Measurements from ENCODE around the gene DMXL1. TPM values are rescaled to one million over a fixed set of nuclear protein-coding genes. Genes with fewer than 3 reads are reported as not detected.

The DMXL1 gene, protein sequence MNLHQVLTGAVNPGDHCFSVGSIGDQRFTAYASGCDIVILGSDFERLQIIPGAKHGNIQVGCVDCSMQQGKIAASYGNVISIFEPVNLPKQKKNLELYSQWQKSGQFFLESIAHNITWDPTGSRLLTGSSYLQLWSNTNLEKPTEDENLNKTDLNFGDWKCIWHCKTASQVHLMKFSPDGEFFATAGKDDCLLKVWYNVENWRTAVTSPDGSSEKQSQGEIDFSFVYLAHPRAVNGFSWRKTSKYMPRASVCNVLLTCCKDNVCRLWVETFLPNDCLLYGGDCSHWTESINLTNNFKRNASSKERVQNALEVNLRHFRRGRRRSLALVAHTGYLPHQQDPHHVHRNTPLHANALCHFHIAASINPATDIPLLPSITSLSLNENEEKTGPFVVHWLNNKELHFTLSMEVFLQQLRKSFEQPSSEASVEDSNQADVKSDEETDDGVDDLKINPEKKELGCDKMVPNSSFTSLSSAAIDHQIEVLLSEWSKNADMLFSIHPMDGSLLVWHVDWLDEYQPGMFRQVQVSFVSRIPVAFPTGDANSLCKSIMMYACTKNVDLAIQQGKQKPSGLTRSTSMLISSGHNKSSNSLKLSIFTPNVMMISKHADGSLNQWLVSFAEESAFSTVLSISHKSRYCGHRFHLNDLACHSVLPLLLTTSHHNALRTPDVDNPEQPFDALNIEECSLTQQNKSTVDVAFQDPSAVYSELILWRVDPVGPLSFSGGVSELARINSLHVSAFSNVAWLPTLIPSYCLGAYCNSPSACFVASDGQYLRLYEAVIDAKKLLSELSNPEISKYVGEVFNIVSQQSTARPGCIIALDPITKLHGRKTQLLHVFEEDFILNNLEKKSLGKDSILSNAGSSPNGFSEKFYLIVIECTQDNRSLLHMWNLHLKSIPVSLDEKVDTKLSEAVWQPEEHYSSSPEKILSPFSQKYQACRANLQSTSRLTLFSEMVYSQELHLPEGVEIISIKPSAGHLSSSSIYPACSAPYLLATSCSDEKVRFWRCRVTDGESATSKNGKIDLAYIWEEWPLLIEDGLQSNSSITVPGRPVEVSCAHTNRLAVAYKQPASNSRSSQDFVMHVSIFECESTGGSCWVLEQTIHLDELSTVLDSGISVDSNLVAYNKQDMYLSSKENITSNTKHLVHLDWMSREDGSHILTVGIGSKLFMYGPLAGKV (N-terminal part only)
- 21.7 and 35.5 TPM in 2 replicates for total RNA-seq (2014; rRNA removed; shearing (Covaris generic))

DNA sequence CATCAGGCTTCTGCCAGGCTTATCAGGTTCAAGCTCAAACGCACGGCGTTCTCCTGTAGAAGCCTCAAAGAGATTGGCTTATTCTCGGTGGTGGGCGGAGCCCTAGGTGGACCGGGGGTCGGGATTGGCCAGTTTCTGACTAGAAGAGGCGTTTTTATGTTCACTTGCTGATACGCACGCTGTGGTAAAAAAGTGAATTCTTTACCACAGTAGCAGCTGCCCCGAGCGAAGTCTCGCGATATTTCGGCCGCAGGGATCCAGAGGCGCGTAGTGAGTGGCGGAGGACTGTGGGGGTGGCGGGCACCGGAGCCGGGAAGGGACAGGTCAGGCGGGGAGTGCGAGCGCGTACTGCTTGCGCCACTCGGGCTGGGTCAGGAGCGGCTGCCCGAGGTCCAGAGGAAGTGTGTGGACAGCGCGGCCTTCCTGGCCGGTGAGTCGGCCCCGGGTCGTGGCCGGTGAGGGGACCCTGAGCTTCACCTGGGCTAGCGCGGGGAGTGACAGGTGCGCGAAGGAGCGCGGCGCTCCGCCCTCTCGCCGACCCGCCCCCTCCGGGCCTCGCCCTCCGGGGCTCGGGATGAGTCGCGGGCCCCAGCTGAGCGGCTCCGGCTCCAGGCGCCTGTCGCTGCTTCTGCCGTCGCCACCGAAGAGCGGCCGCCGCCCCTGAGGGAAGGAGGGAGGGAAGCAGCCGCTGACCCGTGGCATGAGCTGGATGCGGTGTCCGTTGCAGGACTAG lies at the start of gene DMXL1:
DMXL1 (plus strand) TSS at position 260 of the 733 bp plus-strand sequence. CDS start 483 bp downstream, outside the sequence.
- peak; percentile 100 for DNase-seq (ENCODE audit: low spot score)

DNA sequence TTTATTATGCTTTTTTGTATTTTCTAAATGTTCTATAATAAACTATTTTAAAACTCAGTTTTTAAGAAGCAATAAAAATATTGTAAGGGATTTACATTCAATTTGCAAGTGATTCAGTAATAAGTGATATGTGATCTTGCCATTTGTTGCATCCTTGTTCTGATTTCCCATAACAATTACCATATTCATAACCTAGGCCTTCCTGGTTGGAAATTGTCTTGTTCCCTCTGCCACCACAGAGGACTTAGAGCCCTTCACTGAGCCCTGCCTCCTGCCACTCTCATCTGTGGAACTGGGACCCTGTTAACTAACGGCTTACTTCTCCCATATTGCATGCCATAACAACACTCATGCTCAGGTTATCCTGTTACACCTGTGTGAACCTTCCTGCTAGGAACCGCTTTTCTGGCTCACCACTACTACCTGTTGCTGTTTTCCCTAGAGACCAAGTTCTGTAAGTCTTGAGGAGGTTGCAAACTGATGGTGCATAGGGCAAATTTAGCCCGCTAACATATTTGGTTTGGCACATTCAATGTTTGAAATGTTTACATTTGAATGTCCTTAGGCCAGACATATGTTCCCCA lies 49.6 kb upstream of the DMXL1 start:
- DNase-seq (ENCODE audit: low spot score), result no peak

- DNase-seq (ENCODE audit: low spot score), result peak; percentile 35
Measured at GRCh38 chr5:119022017-119022745, 48.7 kb upstream of the DMXL1 start.

- DNase-seq (ENCODE audit: low spot score), result no peak
Measured at GRCh38 chr5:119022773-119023172, 48.1 kb upstream of the DMXL1 start.

DNA sequence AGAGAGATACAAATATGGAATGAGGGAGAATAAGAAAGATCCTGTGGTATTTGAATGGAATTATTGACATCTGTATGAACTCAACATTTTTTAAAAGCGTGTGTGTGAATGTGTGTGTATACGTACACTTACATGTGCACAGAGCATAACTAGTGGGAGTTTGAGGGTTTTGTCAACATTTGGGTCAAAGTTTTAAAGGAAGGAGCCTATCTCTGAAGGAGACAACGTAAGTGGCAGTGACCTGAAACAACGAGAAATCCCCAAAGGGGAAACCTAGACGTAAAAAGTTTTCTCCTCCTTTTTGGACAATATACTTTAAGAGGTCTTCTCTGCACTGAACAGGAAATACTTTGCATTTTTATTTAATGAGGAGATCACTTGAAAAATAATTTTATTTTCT lies 42.3 kb upstream of the DMXL1 start:
- no peak for DNase-seq (ENCODE audit: low spot score)

- no peak for DNase-seq (ENCODE audit: low spot score)
Measured at GRCh38 chr5:119031011-119031886, 39.6 kb upstream of the DMXL1 start.

- DNase-seq (ENCODE audit: low spot score), result peak; percentile 80
Measured at GRCh38 chr5:119031905-119032304, 39.0 kb upstream of the DMXL1 start.

GRCh38 chr5:119032656-119033055 lies 38.2 kb upstream of the DMXL1 start:
- DNase-seq (ENCODE audit: low spot score), result no peak

DNA sequence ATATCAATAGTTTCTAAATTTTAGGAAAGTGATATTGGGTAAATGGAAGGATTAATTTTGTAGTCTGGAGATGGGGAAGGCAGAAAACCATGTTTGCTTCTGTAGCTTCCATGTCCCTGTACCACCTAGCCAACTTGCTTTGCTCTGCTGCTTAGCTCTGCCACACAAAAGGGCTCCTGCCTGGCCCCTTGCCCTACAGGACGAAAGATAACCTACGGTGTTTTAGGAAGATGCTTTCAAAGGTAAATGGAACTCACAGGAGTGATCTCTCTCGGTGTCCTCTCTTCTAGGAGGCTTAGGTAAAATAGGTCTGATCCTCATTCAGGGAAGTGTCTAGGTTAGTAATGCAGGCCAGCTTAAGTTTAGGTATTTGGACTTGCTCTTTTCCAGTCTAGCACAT lies 37.8 kb upstream of the DMXL1 start:
- DNase-seq (ENCODE audit: low spot score), result no peak

DNA sequence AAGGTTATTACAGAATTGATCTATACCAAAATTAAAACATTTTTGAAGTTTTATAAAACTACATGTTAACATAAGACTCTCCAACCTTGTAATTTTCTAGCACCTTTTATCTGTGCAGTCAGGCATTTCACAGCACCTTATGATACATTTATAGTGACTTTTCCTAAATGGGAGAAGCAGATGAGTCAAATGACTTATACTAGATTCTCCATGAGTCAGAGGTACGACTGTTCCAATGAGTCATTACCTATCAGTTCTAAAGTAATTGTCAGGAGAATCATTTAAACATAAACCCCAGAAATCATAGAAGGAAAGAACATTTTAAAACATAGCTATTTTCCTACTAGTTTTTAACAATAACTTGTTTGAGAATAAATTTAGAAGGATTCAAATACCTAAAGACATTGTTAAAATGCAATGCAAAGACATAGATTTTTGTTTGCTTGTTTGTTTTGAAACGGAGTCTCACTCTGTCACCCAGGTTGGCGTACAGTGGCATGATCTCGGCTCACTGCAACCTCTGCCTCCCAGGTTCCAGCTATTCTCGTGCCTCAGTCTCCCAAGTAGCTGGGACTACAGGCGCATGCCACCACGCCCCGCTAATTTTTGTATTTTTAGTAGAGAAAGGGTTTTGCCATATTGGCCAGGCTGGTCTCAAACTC lies 34.7 kb upstream of the DMXL1 start:
- peak; percentile 90 for DNase-seq (ENCODE audit: low spot score)

GRCh38 chr5:119037496-119038215 lies 33.2 kb upstream of the DMXL1 start:
- DNase-seq (ENCODE audit: low spot score), result no peak

DNA sequence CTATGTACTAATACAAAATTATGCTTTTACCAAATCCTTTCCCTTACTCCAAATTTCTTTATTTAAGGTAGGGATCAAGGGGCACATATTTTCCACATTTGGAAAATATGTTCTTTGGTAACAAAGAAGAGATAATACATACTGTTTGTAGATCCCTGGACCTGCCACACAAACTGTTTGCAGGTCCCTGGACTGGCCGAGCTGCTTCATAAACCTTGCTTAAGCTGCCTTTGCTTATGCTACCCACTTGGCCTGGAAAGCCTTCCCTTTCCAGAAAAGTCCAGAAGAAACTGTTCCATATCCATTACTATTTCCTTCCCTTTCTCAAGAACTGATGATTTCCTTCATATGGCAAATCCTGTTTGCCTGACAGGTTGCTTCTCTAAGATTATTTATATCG lies 22.6 kb upstream of the DMXL1 start:
- no peak for DNase-seq (ENCODE audit: low spot score)

DNA sequence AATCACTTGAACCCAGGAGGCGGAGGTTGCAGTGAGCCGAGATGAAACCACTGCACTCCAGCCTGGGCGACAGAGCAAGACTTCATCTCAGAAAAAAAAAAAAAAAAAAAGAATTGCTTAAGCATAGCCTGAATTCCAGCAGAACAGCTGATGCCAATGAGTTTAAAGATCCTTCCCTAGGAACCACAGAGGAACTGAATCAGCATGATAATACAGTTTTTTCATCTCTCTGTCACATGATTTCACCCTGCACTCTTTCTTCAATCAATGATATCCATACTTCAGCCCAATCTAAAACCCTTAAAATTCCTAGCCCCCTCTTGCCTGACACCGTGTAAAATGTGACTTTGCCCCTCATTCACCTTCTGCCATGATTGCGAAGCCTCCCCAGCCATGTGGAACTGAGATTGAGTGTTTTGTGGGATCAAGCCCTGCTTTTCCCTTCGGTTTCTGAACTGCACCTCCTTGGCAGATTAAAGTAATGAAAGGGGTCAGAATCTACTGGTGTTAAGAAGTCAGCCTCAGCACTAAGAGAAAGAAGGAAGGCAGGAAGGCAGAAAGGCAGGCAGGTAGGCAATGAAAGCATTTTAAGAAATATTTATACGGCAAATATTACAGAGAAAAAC lies 20.9 kb upstream of the DMXL1 start:
- peak; percentile 52 for DNase-seq (ENCODE audit: low spot score)

DNA sequence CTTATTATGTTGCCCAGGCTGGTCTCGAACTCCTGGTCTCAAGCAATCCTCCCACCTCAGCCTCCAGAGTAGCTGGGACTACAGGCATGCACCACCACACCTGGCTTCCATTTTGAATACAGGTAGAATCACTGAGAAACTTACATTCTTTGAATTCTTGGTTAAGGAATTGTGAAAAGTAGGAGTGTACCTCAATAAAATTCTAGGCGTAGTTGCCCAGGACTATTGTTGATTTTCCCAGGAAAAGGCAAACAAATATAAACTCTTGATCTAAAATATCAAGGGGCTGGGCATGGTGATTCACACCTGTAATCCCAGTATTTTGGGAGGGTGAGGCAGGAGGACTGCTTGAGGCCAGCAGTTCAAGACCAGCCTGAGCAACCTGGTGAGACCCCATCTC lies 16.8 kb upstream of the DMXL1 start:
- no peak for DNase-seq (ENCODE audit: low spot score)

DNA sequence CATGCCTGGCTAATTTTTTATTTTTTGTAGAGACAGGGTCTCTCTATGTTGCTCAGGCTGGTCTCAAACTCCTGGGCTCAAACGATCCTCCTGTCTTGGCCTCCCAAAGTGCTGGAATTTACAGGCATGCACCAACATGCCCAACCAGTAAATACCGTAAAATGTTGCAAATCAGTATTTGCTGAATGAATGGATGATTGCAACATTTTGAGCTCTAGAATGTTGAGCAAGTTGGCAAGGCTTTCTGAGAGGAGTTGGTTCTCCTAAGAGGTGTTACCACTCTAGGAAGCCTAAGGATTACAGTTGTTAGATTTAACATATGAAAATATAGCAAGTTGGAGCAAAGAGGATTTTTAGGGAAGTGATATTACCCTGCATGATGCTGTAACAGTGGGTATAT lies 15.6 kb upstream of the DMXL1 start:
- no peak for DNase-seq (ENCODE audit: low spot score)

GRCh38 chr5:119058979-119059529 lies 11.8 kb upstream of the DMXL1 start:
- DNase-seq (ENCODE audit: low spot score), result no peak

- DNase-seq (ENCODE audit: low spot score), result no peak
Measured at GRCh38 chr5:119059740-119060255, 11.1 kb upstream of the DMXL1 start.
